Middle frontal gyrus (tissue), 1 donor: ENCODE measurements around the gene SLC1A4.
"Not testable (repeated sequence)": the region's sequence is repeated elsewhere in the genome, so short reads cannot be mapped to it uniquely, and the experiment has no call there.

Experiments used
- DNase-seq: peaks from one replicate; pipeline ENCODE4 v3.0.0-alpha.2; 2015; ENCODE audit warnings: low spot score; ENCODE audit errors: extremely low spot score

SLC1A4 gene

GRCh38 chr2:64989126-64989981, at the start of gene SLC1A4:
Gene SLC1A4 (plus strand): TSS chr2:64989399. CDS start chr2:64989644, 245 bp downstream.
- peak; percentile 84 for DNase-seq

DNA sequence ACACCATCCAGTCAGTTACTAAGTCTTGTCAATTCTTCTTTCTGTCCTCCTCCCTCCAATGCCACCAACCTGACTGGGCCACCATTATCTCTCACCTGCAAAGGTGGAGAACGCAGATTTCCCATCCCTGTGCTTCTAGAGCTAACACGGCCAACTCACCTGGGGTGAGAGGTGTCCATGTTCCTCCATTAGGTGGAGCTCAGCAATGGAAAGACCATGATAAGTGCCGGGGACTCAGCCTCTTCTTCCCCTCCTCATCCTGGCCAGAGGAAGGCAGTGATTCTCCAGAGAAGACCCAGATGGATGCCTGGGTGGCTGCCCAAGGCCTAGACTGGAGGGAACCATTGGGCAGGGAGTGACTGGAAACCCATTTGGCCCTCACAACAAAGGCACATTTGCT, 48.1 kb upstream of the SLC1A4 start:
- DNase-seq = no peak

- no peak for DNase-seq
These were observed 47.4 kb upstream of the SLC1A4 start for GRCh38 chr2:64941801-64942200.

GRCh38 chr2:64942693-64943092, 46.5 kb upstream of the SLC1A4 start:
- DNase-seq = no peak

DNA sequence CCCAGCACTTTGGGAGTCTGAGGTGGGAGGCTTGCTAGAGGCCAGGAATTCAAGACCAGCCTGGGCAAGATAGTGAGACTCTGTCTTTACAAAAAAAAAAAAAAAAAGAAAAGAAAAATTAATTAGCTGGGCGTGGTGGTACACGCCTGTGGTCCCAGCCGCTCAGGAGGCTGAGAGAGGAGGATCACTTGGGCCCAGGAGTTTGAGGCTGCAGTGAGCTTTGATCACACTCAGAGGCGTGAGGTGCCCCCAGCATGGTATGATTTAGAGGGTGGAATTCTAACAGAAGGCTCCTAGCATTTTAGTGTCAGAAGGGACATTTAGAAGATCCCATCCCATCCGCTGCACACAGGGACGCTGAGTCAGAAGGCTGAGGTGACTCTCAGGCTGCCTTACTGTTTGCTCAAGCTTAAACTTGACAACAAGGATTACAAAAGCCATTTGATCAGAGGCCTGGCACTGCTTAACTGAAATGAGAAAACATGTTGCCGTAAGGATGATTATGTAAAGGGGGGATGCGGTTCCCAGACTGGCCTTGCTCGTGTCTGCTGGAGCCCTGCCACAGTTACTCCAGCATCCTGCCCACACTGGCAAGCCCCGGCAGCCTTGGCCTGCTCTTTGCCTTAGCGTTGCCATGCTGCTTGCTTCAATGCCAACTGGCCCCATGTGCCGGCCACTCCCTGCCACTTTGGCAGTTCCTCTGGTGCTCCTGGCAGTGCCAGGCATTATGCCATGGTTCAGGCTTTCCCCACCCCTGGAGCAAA, 45.6 kb upstream of the SLC1A4 start:
- peak; percentile 33 for DNase-seq

DNA sequence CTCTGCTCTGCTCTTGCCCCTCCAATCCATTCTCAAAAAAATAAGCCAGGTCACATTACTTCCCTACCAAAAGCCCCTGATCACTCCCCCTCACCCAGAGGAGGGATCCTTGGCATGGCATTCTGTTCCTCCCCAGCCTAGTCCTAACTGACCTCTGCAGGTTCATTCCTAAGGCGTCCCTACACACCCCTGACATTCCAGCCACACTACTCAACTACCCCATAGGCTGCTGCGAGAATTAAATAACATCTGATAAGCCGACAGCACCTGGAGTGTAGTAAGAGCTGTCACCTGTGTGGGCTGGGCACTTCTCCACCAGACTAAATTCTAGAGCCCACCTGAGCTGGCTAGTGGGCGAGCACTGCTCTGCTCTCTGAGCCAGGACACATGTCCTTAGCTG, 44.7 kb upstream of the SLC1A4 start:
- DNase-seq = no peak

- DNase-seq = no peak
These were observed 43.0 kb upstream of the SLC1A4 start for GRCh38 chr2:64945973-64946768.

GRCh38 chr2:64946769-64947247, 42.4 kb upstream of the SLC1A4 start:
- DNase-seq = no peak

DNA sequence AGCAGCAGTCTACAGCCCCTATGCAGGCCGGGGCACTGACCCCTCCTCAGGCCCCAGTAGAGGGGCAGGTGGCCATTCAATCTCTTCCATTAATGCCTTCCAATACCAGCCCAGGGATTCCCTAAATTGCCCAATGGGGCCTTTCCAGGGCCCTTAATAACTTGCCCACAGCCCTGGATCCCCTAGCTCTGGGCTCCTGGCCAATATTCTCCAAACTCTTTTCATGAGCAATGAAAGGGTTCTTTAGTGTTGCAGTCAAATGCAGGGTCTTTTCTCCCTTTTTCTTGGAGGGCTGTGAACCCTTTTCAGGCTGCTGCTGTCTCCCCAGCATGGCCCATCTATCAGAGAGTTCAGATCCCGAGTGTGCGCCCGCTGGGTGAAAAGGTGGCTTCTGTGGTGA, 41.3 kb upstream of the SLC1A4 start:
- DNase-seq = peak; percentile 8

- DNase-seq = no peak
These were observed 38.7 kb upstream of the SLC1A4 start for GRCh38 chr2:64950226-64951160.

DNA sequence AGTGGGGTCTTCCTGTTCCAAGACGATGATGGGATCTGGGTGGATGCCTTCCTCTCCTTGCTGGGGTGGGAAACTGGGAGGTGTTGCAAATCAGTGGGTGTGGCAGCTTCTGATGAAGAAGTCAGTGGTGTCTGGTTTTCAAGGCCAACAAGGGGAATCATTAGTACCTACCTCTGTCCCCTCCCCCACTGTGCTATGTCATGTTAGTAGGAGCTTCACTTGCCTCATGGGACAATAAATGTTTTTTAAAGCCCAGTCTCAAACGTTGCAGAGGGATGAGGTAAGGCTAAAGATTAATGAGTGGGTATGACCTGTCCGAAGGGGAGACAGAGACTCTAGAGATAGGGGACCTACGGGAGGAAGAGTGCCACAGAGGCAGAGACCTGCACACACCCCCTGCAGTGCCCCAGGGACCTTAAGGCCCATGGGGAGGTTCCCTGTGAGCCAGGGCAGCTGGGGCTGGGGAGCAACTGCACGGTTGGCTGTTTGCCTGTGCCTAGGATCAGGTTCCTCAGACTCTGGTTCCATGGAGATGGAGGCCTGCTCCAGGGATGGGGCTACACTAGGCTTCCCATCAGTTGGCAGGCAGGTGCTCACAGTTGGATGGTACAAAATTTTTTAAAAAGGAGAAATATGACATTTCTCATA, 37.8 kb upstream of the SLC1A4 start:
- no peak for DNase-seq

- no peak for DNase-seq
These were observed 37.1 kb upstream of the SLC1A4 start for GRCh38 chr2:64952096-64952495.

DNA sequence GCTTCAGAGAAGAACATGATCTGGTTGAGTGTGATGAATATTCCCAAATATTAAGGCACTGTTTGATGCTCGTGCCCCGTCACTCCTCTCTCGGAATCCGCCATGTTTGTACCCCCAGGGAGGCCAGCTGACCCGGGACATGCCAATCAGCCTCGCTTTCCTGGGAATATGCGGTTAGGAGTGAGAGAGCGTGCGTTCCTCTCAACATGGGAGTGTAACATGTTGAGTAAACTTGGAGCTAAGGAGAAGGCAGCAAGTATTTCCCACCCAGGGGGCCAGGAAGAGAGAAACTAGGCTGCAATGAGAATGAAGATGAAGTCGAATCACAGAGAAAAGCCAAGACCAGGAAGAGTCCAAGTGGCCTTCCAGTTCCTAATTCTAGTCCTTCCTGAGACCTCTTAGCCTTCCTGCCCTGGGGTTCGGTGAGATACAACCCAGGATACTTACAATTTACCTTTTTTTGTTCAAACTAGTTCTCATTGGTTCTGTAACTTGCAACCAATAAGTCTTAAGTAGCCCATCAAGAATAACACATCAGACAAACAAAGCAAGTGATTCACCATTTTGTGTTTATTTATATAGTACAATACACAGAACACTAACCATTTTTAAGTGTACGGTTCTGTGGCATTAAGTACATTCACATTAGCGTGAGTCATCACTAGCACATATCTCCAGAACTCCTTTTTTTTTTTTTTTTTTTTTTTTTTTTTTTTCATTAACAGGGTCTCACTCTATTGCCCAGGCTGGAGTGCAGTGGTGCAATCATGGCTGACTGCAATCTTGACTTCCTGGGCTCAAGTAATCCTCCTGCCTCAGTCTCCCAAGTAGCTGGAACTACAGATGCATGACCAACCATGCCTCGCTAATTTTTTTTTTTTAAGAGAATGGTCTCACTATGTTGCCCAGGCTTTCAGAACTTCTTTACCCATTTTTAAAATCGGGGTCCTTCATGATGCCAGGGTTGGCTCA, 36.4 kb upstream of the SLC1A4 start:
- no peak for DNase-seq

DNA sequence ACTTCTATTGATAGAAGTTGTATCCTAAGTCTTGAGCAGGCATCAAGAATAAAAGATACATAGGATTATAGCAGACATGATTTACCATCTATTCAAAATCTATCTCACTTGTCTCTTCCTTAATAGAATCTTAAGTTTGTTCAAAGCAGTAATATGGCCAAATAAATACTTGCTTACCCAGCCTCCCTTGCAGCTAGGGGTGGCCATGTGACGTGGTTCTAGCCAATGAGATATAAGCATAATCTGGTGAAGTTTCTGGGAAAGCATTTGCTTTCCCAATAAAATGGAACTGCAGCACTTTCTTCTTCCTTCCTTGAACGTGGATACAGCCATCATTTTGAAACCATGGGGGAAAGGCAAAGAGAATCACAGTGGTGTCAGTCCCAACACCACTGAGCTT, 33.7 kb upstream of the SLC1A4 start:
- DNase-seq = no peak

- DNase-seq = no peak
These were observed 31.9 kb upstream of the SLC1A4 start for GRCh38 chr2:64957109-64957903.

- DNase-seq = no peak
These were observed 30.6 kb upstream of the SLC1A4 start for GRCh38 chr2:64958556-64958955.

- DNase-seq = no peak
These were observed 28.4 kb upstream of the SLC1A4 start for GRCh38 chr2:64960819-64961218.

GRCh38 chr2:64963138-64963537, 26.1 kb upstream of the SLC1A4 start:
- not testable (repeated sequence) for DNase-seq
